Left cardiac atrium (tissue), 4 donors: ENCODE measurements around the gene BID. TPM values are rescaled to one million over a fixed set of nuclear protein-coding genes. Genes with fewer than 3 reads are reported as not detected.

Source experiments
- ATAC-seq, 2 donors: fragments of 200-7000 bp; cut with Tn5 transposase; one replicate each; pipeline ENCODE4 v1.9.1; 2020; ENCODE audit warnings: mild to moderate bottlenecking in 2 of 2, moderate library complexity in 2 of 2
- DNase-seq: peaks from one replicate; pipeline ENCODE4 v3.0.0-alpha.2; 2020
- intact Hi-C, 2 donors: fragments of 100-400 bp; cut with DNase I; formaldehyde crosslinking; loops; one replicate each; pipeline versions ENCODE4 v1.14.1 to v1.15.1; 2022 to 2023
- total RNA-seq, 2 donors: library from RNA; stranded (reverse); fragmentation: NEBNext Ultra II Directional; extraction: Animal tissue kit (Norgen Biotek cat#: 25700); gene quantifications; one replicate each; pipeline ENCODE4 v1.2.1, GENCODE V29; 2021
- donor health status: DM: no; HTN: yes; CAD: no.
- donor health status: DM: no; HTN: yes; CAD: no; lungs with severe emphysema.
- donor health status: DM: yes; HTN: yes; CAD: no.
- donor health status: Dilated cardiomyopathy.

The BID gene
- total RNA-seq, 2 donors from 2014 or later: 14.1 to 15.4 TPM

- no peak for DNase-seq
- intact Hi-C loops: no loop called here
- no peak for ATAC-seq
These were observed 30.2 kb upstream of the BID start for GRCh38 chr22:17804331-17805080.

GRCh38 chr22:17803609-17804270 lies 29.5 kb upstream of the BID start:
- intact Hi-C loops: no loop called here
- DNase-seq: no peak

GRCh38 chr22:17802822-17803221 lies 28.6 kb upstream of the BID start:
- intact Hi-C loops: no loop called here
- ATAC-seq (no peak), DNase-seq (no peak)

More at GRCh38 chr22:17803609-17804270, 29.5 kb upstream of the BID start:
- no peak for ATAC-seq

- intact Hi-C loops: no loop called here
- ATAC-seq: no peak
- no peak for DNase-seq
These were observed 28.1 kb upstream of the BID start for GRCh38 chr22:17802411-17802810.

GRCh38 chr22:17797721-17798559 lies 23.7 kb upstream of the BID start:
- ATAC-seq: peak in 1 of 2 donors; percentile 25
- DNase-seq: no peak
- intact Hi-C loops: no loop called here

GRCh38 chr22:17796695-17797094 lies 22.4 kb upstream of the BID start:
- intact Hi-C loops: no loop called here
- ATAC-seq (no peak), DNase-seq (no peak)

GRCh38 chr22:17795661-17796548 lies 21.6 kb upstream of the BID start:
- DNase-seq (no peak), ATAC-seq (no peak)
- intact Hi-C loops: no loop called here

- ATAC-seq: no peak
- intact Hi-C loops: no loop called here
- DNase-seq: no peak
These were observed 20.7 kb upstream of the BID start for GRCh38 chr22:17794726-17795542.

GRCh38 chr22:17792854-17793434 lies 18.7 kb upstream of the BID start:
- no peak for ATAC-seq
- intact Hi-C loops: no loop called here
- no peak for DNase-seq

GRCh38 chr22:17792299-17792698 lies 18.0 kb upstream of the BID start:
- intact Hi-C loops: no loop called here
- DNase-seq (no peak), ATAC-seq (no peak)

- intact Hi-C loops: no loop called here
- no peak for DNase-seq
- ATAC-seq: no peak
These were observed 16.9 kb upstream of the BID start for GRCh38 chr22:17791196-17791595.

- DNase-seq: no peak
- intact Hi-C loops: loop anchor here in 1 of 2 donors (5.0 kb wide), 1 partner anchor 232 kb away; no protein-coding TSS in a partner anchor
- no peak for ATAC-seq
These were observed 15.3 kb upstream of the BID start for GRCh38 chr22:17789379-17790200.

GRCh38 chr22:17788528-17789378 lies 14.5 kb upstream of the BID start:
- no peak for DNase-seq
- ATAC-seq: no peak
- intact Hi-C loops: loop anchor here in 1 of 2 donors (5.0 kb wide), 1 partner anchor 231 kb away; no protein-coding TSS in a partner anchor

GRCh38 chr22:17787716-17788330 lies 13.6 kb upstream of the BID start:
- DNase-seq: no peak
- no peak for ATAC-seq
- intact Hi-C loops: loop anchor here in 1 of 2 donors (5.0 kb wide), 1 partner anchor 231 kb away; no protein-coding TSS in a partner anchor

- DNase-seq (no peak), ATAC-seq (peak in 1 of 2 donors; percentile 32)
- intact Hi-C loops: loop anchor here in 1 of 2 donors (5.0 kb wide), 1 partner anchor 230 kb away; no protein-coding TSS in a partner anchor
These were observed 13.0 kb upstream of the BID start for GRCh38 chr22:17787241-17787640.
